HepG2 (cell line): ENCODE results near the gene ZNF813. TPM values are rescaled to one million over a fixed set of nuclear protein-coding genes. Genes with fewer than 3 reads are reported as not detected.

ENCODE experiments used
- ATRX ChIP-seq: sonication (generic); formaldehyde crosslinking; IDR thresholded peaks from 2 replicates; pipeline ENCODE4 v1.4.0; 2020; ENCODE audit warnings: missing genetic modification reagents, borderline replicate concordance
- BRCA1 ChIP-seq: sonication (generic); formaldehyde crosslinking; IDR thresholded peaks from 2 replicates; pipeline ENCODE4 v1.4.0; 2020; ENCODE audit warnings: missing genetic modification reagents
- FOSL2 ChIP-seq: sonication (generic); formaldehyde crosslinking; IDR thresholded peaks from 2 replicates; pipeline ENCODE4 v1.4.0; 2020; ENCODE audit warnings: missing genetic modification reagents
- FOXA1 ChIP-seq, 2 experiments: fragments of 450-650 bp in 1 of 2; sonication (generic) in 1 of 2; formaldehyde crosslinking in 1 of 2; IDR thresholded peaks; 2 replicates each; pipeline versions ENCODE4 v1.4.0 to v1.6.1; 2016 to 2020; ENCODE audit warnings: missing genetic modification reagents in 1 of 2
- MEIS2 ChIP-seq: sonication (generic); formaldehyde crosslinking; IDR thresholded peaks from 2 replicates; pipeline ENCODE4 v1.9.0; 2021; ENCODE audit warnings: mild to moderate bottlenecking, missing genetic modification reagents
- MXD4 ChIP-seq: IDR thresholded peaks from 2 replicates; pipeline ENCODE4 v1.6.1; 2016; ENCODE audit warnings: mild to moderate bottlenecking, missing biosample characterization, missing genetic modification reagents
- NKX3-1 ChIP-seq: sonication (generic); formaldehyde crosslinking; IDR thresholded peaks from 2 replicates; pipeline ENCODE4 v1.5.0; 2020; ENCODE audit warnings: missing genetic modification reagents
- NR2C2 ChIP-seq: sonication (generic); formaldehyde crosslinking; IDR thresholded peaks from 2 replicates; pipeline ENCODE4 v1.4.0; 2020; ENCODE audit warnings: missing genetic modification reagents, mild to moderate bottlenecking, moderate library complexity, borderline replicate concordance
- SCMH1 ChIP-seq: sonication (generic); formaldehyde crosslinking; IDR thresholded peaks from 2 replicates; pipeline ENCODE4 v1.9.0; 2021; ENCODE audit warnings: missing genetic modification reagents, mild to moderate bottlenecking, borderline replicate concordance
- THAP7 ChIP-seq: sonication (generic); formaldehyde crosslinking; IDR thresholded peaks from 2 replicates; pipeline ENCODE4 v1.8.1; 2023; ENCODE audit warnings: mild to moderate bottlenecking, missing genetic modification reagents
- YEATS2 ChIP-seq: sonication (generic); formaldehyde crosslinking; IDR thresholded peaks from 2 replicates; pipeline ENCODE4 v1.4.0; 2020; ENCODE audit warnings: missing genetic modification reagents, borderline replicate concordance
- ZBTB7B ChIP-seq: sonication (generic); formaldehyde crosslinking; IDR thresholded peaks from 2 replicates; pipeline ENCODE4 v1.4.0; 2020; ENCODE audit warnings: missing genetic modification reagents
- ZKSCAN1 ChIP-seq: fragments of 150-350 bp; IDR thresholded peaks from 2 replicates; pipeline ENCODE4 v1.6.1; 2014; ENCODE audit warnings: low read length
- ZNF18 ChIP-seq: sonication (generic); formaldehyde crosslinking; IDR thresholded peaks from 2 replicates; pipeline ENCODE4 v1.8.0; 2022; ENCODE audit warnings: mild to moderate bottlenecking, missing genetic modification reagents; ENCODE audit not compliant: insufficient replicate concordance
- ZNF605 ChIP-seq: sonication (generic); formaldehyde crosslinking; IDR thresholded peaks from 2 replicates; pipeline ENCODE4 v1.8.0; 2022; ENCODE audit warnings: mild to moderate bottlenecking, missing genetic modification reagents
- ZNF776 ChIP-seq: sonication (generic); formaldehyde crosslinking; IDR thresholded peaks from 2 replicates; pipeline ENCODE4 v1.4.0; 2020; ENCODE audit warnings: mild to moderate bottlenecking, missing genetic modification reagents
- ZNF781 ChIP-seq: sonication (generic); formaldehyde crosslinking; IDR thresholded peaks from 2 replicates; pipeline ENCODE4 v1.5.1; 2020; ENCODE audit warnings: borderline replicate concordance, mild to moderate bottlenecking, missing genetic modification reagents; ENCODE audit errors: not compliant biosample characterization
- ZNF839 ChIP-seq: sonication (generic); formaldehyde crosslinking; IDR thresholded peaks from 2 replicates; pipeline ENCODE4 v1.4.0; 2020; ENCODE audit warnings: missing genetic modification reagents, mild to moderate bottlenecking, borderline replicate concordance
- polyA plus RNA-seq, 8 experiments: library from polyadenylated mRNA; depleted of rRNA in 3 of 8; stranded (reverse) in 7 of 8; unstranded in 1 of 8; fragments of >200 nt; fragmentation: Illumina TruSeq in 4 of 8; extraction: Trizol in 4 of 8; gene quantifications; 2 replicates each; pipeline versions ENCODE4 v1.2.1 to v1.2.3, GENCODE V29; 2011 to 2016; ENCODE audit warnings: low read depth in 4 of 8, missing spikeins in 1 of 8, mixed read lengths in 1 of 8; ENCODE audit not compliant: insufficient read depth in 1 of 8
- total RNA-seq, 5 experiments: library from RNA; depleted of rRNA; stranded (reverse); fragments of >200 nt; fragmentation: Illumina TruSeq; extraction: Trizol; gene quantifications; 2 replicates each; pipeline ENCODE4 v1.2.3, GENCODE V29; 2016; ENCODE audit warnings: low read depth in 1 of 5
- TF ChIP-seq, protein P1 (sequence below): sonication (generic); formaldehyde crosslinking; IDR thresholded peaks from 2 replicates; pipeline ENCODE4 v1.4.0; 2020; ENCODE audit warnings: mild to moderate bottlenecking, missing genetic modification reagents
- TF ChIP-seq, protein P2 (sequence below): sonication (generic); formaldehyde crosslinking; IDR thresholded peaks from 2 replicates; pipeline ENCODE4 v1.4.0; 2020; ENCODE audit warnings: missing genetic modification reagents, borderline replicate concordance

The ZNF813 gene
- total and polyA plus RNA-seq, 2 of the 13 experiments (the other 11 are each of a cell fraction or from before 2014, with no cell fraction given) = 2.1 to 8.9 TPM

GRCh38 chr19:53507523-53508442, 40.2 kb downstream of the ZNF813 start (continued):
- TF ChIP-seq, protein P1, sequence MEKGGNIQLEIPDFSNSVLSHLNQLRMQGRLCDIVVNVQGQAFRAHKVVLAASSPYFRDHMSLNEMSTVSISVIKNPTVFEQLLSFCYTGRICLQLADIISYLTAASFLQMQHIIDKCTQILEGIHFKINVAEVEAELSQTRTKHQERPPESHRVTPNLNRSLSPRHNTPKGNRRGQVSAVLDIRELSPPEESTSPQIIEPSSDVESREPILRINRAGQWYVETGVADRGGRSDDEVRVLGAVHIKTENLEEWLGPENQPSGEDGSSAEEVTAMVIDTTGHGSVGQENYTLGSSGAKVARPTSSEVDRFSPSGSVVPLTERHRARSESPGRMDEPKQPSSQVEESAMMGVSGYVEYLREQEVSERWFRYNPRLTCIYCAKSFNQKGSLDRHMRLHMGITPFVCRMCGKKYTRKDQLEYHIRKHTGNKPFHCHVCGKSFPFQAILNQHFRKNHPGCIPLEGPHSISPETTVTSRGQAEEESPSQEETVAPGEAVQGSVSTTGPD (CRISPR knock-in tag) = peak; percentile 91
- no peak for TF ChIP-seq YEATS2
- TF ChIP-seq BRCA1 = no peak
- 0 out of 2 replicates have a peak, but pooled peaks have one; percentile 1 for TF ChIP-seq ZBTB7B (CRISPR knock-in tag)
- peak; percentile 75 for TF ChIP-seq MXD4 (CRISPR knock-in tag)
- no peak for TF ChIP-seq ZNF781
- no peak for TF ChIP-seq ZNF839 (CRISPR knock-in tag)
- TF ChIP-seq FOXA1 (IDR thresholded peaks at IDR 0.05) = no peak
- peak; percentile 71 for TF ChIP-seq FOXA1 (CRISPR knock-in tag; IDR thresholded peaks at IDR 0.05)
- TF ChIP-seq SCMH1 = no peak
- peak; percentile 59; the same call in 1 of the 2 replicates for TF ChIP-seq NR2C2 (CRISPR knock-in tag)
- TF ChIP-seq NKX3-1 (CRISPR knock-in tag) = peak; percentile 75; the same call in 1 of the 2 replicates
- no peak for TF ChIP-seq THAP7
- TF ChIP-seq MEIS2 (CRISPR knock-in tag) = peak; percentile 93
- TF ChIP-seq ZKSCAN1 = 0 out of 2 replicates have a peak, but pooled peaks have one; percentile 37
- no peak for TF ChIP-seq ZNF18 (CRISPR knock-in tag)
- TF ChIP-seq ATRX (CRISPR knock-in tag) = no peak
- peak; percentile 29; the same call in 1 of the 2 replicates for TF ChIP-seq ZNF605 (CRISPR knock-in tag)
- TF ChIP-seq ZNF776 (CRISPR knock-in tag) = no peak
- TF ChIP-seq, protein P2, sequence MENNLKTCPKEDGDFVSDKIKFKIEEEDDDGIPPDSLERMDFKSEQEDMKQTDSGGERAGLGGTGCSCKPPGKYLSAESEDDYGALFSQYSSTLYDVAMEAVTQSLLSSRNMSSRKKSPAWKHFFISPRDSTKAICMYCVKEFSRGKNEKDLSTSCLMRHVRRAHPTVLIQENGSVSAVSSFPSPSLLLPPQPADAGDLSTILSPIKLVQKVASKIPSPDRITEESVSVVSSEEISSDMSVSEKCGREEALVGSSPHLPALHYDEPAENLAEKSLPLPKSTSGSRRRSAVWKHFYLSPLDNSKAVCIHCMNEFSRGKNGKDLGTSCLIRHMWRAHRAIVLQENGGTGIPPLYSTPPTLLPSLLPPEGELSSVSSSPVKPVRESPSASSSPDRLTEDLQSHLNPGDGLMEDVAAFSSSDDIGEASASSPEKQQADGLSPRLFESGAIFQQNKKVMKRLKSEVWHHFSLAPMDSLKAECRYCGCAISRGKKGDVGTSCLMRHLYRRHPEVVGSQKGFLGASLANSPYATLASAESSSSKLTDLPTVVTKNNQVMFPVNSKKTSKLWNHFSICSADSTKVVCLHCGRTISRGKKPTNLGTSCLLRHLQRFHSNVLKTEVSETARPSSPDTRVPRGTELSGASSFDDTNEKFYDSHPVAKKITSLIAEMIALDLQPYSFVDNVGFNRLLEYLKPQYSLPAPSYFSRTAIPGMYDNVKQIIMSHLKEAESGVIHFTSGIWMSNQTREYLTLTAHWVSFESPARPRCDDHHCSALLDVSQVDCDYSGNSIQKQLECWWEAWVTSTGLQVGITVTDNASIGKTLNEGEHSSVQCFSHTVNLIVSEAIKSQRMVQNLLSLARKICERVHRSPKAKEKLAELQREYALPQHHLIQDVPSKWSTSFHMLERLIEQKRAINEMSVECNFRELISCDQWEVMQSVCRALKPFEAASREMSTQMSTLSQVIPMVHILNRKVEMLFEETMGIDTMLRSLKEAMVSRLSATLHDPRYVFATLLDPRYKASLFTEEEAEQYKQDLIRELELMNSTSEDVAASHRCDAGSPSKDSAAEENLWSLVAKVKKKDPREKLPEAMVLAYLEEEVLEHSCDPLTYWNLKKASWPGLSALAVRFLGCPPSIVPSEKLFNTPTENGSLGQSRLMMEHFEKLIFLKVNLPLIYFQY = peak; percentile 86; the same call in 1 of the 2 replicates
- TF ChIP-seq FOSL2 = peak; percentile 83
